Neutrophil (primary cell): ENCODE results near the gene KISS1R.
A peak's percentile ranks its signal among the peaks of the same experiment; 100 is the strongest.

ENCODE experiments used
- H3K27ac ChIP-seq: fragments of 200-600 bp; sonication (generic); 2 replicates; pipeline ENCODE4 v1.5.1; 2016; ENCODE audit warnings: mild to moderate bottlenecking, moderate library complexity
- H3K27me3 ChIP-seq: fragments of 200-600 bp; sonication (generic); 2 replicates; pipeline ENCODE4 v1.6.0; 2016; ENCODE audit warnings: mild to moderate bottlenecking
- H3K36me3 ChIP-seq: fragments of 200-600 bp; sonication (generic); 2 replicates; pipeline ENCODE4 v1.5.1; 2017
- H3K4me1 ChIP-seq, 2 experiments: fragments of 200-600 bp in 1 of 2; sonication (generic) in 1 of 2; 1 replicate in 1 of 2; 2 replicates in 1 of 2; pipeline versions ENCODE4 v1.5.1 to v1.6.1; 2013 to 2016; ENCODE audit warnings: low read depth in 1 of 2, low read length in 1 of 2, mild to moderate bottlenecking in 1 of 2, moderate library complexity in 1 of 2; ENCODE audit not compliant: control insufficient read depth in 1 of 2, insufficient read depth in 1 of 2
- H3K4me3 ChIP-seq, 2 experiments: fragments of 200-600 bp in 1 of 2; sonication (generic) in 1 of 2; 1 replicate in 1 of 2; 2 replicates in 1 of 2; pipeline ENCODE4 v1.5.1; 2013 to 2016; ENCODE audit warnings: low read depth in 1 of 2, low read length in 1 of 2, mild to moderate bottlenecking in 1 of 2, moderate library complexity in 1 of 2
- H3K9me3 ChIP-seq: fragments of 200-600 bp; sonication (generic); 2 replicates; pipeline ENCODE4 v1.5.1; 2016
- CTCF ChIP-seq: fragments of 200-600 bp; sonication (generic); IDR thresholded peaks from 2 replicates; pipeline ENCODE4 v1.5.1; 2016; ENCODE audit warnings: antibody characterized with exemption

Gene KISS1R

GRCh38 chr19:920051-920864, 3.1 kb downstream of the KISS1R start:
- Histone ChIP-seq H3K4me3 (peak overlapping the region; percentile 27 to 50), H3K36me3 (no peaks in the 10 kb centered on the region), H3K27ac (peak overlapping the region; percentile 4), H3K4me1 (peaks cover 61 to 85% of the 10 kb centered on the region in 2 experiments), H3K9me3 (no peaks in the 10 kb centered on the region), H3K27me3 (peaks cover 57% of the 10 kb centered on the region)
- TF ChIP-seq CTCF, result no peak

GRCh38 chr19:924553-925086, 7.5 kb downstream of the KISS1R start:
- peak overlapping the region; percentile 95 for H3K27ac ChIP-seq
- H3K27me3 ChIP-seq, result peaks cover 20% of the 10 kb centered on the region
- no peaks in the 10 kb centered on the region for H3K9me3 ChIP-seq
- H3K36me3 ChIP-seq, result peaks cover 7% of the 10 kb centered on the region
- H3K4me1 ChIP-seq, result peaks cover 48 to 72% of the 10 kb centered on the region in 2 experiments
- no peak for TF ChIP-seq CTCF
- peak overlapping the region; percentile 94 to 95 for H3K4me3 ChIP-seq

- H3K4me1 ChIP-seq, result peaks cover 48 to 72% of the 10 kb centered on the region in 2 experiments
These were observed 8.0 kb downstream of the KISS1R start for GRCh38 chr19:925087-925525.

GRCh38 chr19:925526-926322, 8.6 kb downstream of the KISS1R start, which contains the start of gene ARID3A:
ARID3A (plus strand) TSS chr19:926035; CDS start chr19:929529, 3,494 bp downstream.
- H3K9me3 ChIP-seq, result no peaks in the 10 kb centered on the region
- H3K27me3 ChIP-seq, result peaks cover 9% of the 10 kb centered on the region
- peak; percentile 23 for TF ChIP-seq CTCF
- H3K4me1 ChIP-seq, result peaks cover 44 to 70% of the 10 kb centered on the region in 2 experiments
- peak within 1 kb of the TSS; percentile 94 to 95 for H3K4me3 ChIP-seq
- peak within 1 kb of the TSS; percentile 95 for H3K27ac ChIP-seq
- peaks cover 18% of the 10 kb centered on the region for H3K36me3 ChIP-seq

More at GRCh38 chr19:925087-925525, 8.0 kb downstream of the KISS1R start:
- H3K27me3 ChIP-seq, result peaks cover 16% of the 10 kb centered on the region
- H3K27ac ChIP-seq, result peak overlapping the region; percentile 95
- H3K9me3 ChIP-seq, result no peaks in the 10 kb centered on the region
- no peak for TF ChIP-seq CTCF
- H3K4me3 ChIP-seq, result peak overlapping the region; percentile 94 to 95
- H3K36me3 ChIP-seq, result peaks cover 12% of the 10 kb centered on the region

- H3K27me3 ChIP-seq, result peaks cover 4% of the 10 kb centered on the region
These were observed 9.1 kb downstream of the KISS1R start for GRCh38 chr19:926323-926588.

More at GRCh38 chr19:926323-926588, 9.1 kb downstream of the KISS1R start:
- TF ChIP-seq CTCF, result no peak
- Histone ChIP-seq H3K4me3 (peak overlapping the region; percentile 94 to 95), H3K36me3 (peaks cover 24% of the 10 kb centered on the region), H3K9me3 (no peaks in the 10 kb centered on the region), H3K27ac (peak overlapping the region; percentile 95), H3K4me1 (peaks cover 45 to 70% of the 10 kb centered on the region in 2 experiments)
